ENCODE results near the gene DUSP28. TPM values are rescaled to one million over a fixed set of nuclear protein-coding genes. Genes with fewer than 3 reads are reported as not detected.

DUSP28 gene
- total RNA-seq, 1 experiment from 2014 or later, result 2.3 TPM

DNA sequence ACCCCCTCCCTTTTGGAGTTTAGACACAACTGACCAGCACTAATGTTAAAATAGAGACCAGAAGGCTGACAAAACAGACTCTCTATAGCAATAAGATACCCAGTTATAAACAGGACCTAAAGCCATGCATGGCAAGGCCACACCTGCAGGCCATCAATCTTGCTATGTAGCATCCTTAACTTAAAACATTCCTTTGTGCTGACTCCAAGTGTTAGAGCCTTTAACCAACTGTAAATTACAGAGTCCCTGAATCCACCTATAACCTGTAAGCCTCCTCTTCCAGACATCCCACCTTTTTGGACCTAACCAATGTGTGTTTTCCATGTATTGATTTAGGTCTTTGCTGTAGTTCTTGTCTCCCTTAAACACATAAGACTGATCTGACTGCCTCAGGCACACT is 20.3 kb upstream of the DUSP28 start (continued):
- TF ChIP-seq, protein P1, sequence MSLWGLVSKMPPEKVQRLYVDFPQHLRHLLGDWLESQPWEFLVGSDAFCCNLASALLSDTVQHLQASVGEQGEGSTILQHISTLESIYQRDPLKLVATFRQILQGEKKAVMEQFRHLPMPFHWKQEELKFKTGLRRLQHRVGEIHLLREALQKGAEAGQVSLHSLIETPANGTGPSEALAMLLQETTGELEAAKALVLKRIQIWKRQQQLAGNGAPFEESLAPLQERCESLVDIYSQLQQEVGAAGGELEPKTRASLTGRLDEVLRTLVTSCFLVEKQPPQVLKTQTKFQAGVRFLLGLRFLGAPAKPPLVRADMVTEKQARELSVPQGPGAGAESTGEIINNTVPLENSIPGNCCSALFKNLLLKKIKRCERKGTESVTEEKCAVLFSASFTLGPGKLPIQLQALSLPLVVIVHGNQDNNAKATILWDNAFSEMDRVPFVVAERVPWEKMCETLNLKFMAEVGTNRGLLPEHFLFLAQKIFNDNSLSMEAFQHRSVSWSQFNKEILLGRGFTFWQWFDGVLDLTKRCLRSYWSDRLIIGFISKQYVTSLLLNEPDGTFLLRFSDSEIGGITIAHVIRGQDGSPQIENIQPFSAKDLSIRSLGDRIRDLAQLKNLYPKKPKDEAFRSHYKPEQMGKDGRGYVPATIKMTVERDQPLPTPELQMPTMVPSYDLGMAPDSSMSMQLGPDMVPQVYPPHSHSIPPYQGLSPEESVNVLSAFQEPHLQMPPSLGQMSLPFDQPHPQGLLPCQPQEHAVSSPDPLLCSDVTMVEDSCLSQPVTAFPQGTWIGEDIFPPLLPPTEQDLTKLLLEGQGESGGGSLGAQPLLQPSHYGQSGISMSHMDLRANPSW (CRISPR knock-in tag; conservative IDR thresholded peaks at IDR 0.05; ENCODE audit: low read depth), result no peak
- TF ChIP-seq GABPB1 (CRISPR knock-in tag; IDR thresholded peaks at IDR 0.05), result no peak
- TF ChIP-seq, protein P2, sequence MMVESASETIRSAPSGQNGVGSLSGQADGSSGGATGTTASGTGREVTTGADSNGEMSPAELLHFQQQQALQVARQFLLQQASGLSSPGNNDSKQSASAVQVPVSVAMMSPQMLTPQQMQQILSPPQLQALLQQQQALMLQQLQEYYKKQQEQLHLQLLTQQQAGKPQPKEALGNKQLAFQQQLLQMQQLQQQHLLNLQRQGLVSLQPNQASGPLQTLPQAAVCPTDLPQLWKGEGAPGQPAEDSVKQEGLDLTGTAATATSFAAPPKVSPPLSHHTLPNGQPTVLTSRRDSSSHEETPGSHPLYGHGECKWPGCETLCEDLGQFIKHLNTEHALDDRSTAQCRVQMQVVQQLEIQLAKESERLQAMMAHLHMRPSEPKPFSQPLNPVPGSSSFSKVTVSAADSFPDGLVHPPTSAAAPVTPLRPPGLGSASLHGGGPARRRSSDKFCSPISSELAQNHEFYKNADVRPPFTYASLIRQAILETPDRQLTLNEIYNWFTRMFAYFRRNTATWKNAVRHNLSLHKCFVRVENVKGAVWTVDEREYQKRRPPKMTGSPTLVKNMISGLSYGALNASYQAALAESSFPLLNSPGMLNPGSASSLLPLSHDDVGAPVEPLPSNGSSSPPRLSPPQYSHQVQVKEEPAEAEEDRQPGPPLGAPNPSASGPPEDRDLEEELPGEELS (CRISPR knock-in tag; IDR thresholded peaks at IDR 0.05), result no peak

DNA sequence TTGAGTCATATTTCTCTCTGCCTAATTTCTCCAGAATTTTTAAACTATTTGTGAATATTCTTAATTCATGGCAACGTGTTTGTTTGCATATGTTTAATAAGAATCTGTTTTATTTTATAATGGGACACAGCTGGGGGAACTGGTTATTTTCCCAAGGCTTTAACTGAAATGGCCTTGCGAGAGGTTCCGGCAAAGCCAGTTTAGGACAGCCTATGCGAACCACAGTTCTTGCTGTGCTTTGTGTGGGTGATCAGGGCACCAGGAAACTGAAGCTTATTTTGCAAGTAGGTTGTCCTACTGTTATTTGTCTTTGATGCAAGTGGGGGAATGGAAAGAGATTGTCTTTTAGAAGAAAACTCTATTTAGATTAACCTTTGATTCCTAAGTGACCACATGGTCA is 8.9 kb upstream of the DUSP28 start:
- peaks cover 1% of the 10 kb centered on the region for H3K27me3 Mint-ChIP-seq (ENCODE audit: low read depth)
- no peak overlapping the region for H3K27ac Mint-ChIP-seq
- TF ChIP-seq, protein P3, sequence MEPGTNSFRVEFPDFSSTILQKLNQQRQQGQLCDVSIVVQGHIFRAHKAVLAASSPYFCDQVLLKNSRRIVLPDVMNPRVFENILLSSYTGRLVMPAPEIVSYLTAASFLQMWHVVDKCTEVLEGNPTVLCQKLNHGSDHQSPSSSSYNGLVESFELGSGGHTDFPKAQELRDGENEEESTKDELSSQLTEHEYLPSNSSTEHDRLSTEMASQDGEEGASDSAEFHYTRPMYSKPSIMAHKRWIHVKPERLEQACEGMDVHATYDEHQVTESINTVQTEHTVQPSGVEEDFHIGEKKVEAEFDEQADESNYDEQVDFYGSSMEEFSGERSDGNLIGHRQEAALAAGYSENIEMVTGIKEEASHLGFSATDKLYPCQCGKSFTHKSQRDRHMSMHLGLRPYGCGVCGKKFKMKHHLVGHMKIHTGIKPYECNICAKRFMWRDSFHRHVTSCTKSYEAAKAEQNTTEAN (CRISPR knock-in tag; IDR thresholded peaks at IDR 0.05), result no peak
- TF ChIP-seq, protein P2 (CRISPR knock-in tag; IDR thresholded peaks at IDR 0.05), result no peak
- TF ChIP-seq PRRX2 (CRISPR knock-in tag; IDR thresholded peaks at IDR 0.05) (no peak), ZNF121 (CRISPR knock-in tag; IDR thresholded peaks at IDR 0.05) (no peak), KAT7 (CRISPR knock-in tag; IDR thresholded peaks at IDR 0.05; ENCODE audit: borderline replicate concordance) (no peak)
- H3K9me3 Mint-ChIP-seq, result peaks cover 25% of the 10 kb centered on the region
- no peak for ATAC-seq
- CTCF ChIA-PET, result interaction anchor here (0.9 kb wide), 1 partner anchor 90 kb away, joined by 3 read pairs; no protein-coding TSS in a partner anchor
- POLR2A ChIA-PET, result no interaction called here
- peaks cover 21% of the 10 kb centered on the region for H3K36me3 Mint-ChIP-seq
- H3K4me3 Mint-ChIP-seq, result no peak overlapping the region
- no peak for DNase-seq (ENCODE audit: low spot score)
- H3K4me1 Mint-ChIP-seq, result no peaks in the 10 kb centered on the region

DNA sequence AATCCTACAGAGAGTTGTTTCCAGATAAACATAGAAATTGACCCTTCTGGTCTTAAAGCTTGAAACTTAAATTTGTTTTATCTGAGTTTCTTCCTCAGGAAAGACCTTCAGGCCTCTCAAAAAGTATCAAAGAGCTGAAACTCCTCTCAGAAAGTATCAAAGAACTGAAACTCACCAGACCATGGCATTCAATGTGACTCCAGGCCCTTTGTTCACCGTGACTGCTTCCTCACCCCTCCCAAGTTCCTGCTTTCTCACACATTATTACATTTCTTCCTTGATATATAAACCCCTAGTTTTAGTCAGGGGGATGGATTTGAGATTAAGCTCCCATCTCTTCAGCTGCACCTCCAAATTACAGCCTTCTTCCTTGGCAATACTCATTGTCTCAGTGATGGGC is 8.3 kb upstream of the DUSP28 start:
- H3K4me1 Mint-ChIP-seq, result peaks cover 2% of the 10 kb centered on the region; the same call in 1 of the 2 replicates
- ChIA-PET CTCF (interaction anchor here (0.9 kb wide), 1 partner anchor 89 kb away, joined by 3 read pairs; no protein-coding TSS in a partner anchor), POLR2A (no interaction called here)
- no peak for TF ChIP-seq IRF2 (CRISPR knock-in tag; IDR thresholded peaks at IDR 0.05; ENCODE audit: borderline replicate concordance, low read depth)
- no peak for TF ChIP-seq TEAD4 (CRISPR knock-in tag; IDR thresholded peaks at IDR 0.05)
- no peak for TF ChIP-seq TP53 (CRISPR knock-in tag; IDR thresholded peaks at IDR 0.05)
- TF ChIP-seq ATF1 (CRISPR knock-in tag; IDR thresholded peaks at IDR 0.05), result no peak
- DNase-seq (ENCODE audit: low spot score), result no peak
- ATAC-seq, result no peak
- H3K9me3 Mint-ChIP-seq, result peaks cover 25% of the 10 kb centered on the region
- H3K36me3 Mint-ChIP-seq, result peaks cover 21% of the 10 kb centered on the region
- no peak overlapping the region for H3K27ac Mint-ChIP-seq
- H3K4me3 Mint-ChIP-seq, result no peak overlapping the region
- H3K27me3 Mint-ChIP-seq (ENCODE audit: low read depth), result peaks cover 7% of the 10 kb centered on the region

DNA sequence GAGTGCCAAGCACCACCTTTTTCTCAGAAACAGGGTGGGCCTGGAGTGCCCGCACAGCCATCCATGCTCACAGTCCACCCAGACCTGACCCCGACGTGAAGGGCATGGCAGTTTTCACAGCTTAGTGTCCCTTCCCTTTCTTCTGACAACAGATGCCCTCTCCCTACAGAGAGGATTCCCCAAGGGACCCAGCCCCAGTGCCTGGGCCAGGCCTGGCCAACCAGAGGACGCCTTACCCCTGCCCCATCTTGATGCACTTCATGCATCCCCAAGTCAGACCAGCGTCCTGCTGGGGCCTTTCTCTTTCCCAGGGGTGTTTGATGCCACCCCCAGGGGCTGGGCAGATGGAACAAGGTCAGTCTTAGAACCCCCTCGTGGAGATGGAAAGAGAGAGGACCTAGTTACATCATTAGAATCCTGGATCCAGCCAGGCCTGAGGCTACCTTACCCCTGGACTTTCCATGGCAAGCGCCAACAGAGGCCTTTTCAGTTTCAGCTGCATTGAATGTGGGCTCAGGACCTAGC is 6.1 kb upstream of the DUSP28 start:
- ATAC-seq (no peak), DNase-seq (ENCODE audit: low spot score) (no peak)
- TF ChIP-seq, protein P4, sequence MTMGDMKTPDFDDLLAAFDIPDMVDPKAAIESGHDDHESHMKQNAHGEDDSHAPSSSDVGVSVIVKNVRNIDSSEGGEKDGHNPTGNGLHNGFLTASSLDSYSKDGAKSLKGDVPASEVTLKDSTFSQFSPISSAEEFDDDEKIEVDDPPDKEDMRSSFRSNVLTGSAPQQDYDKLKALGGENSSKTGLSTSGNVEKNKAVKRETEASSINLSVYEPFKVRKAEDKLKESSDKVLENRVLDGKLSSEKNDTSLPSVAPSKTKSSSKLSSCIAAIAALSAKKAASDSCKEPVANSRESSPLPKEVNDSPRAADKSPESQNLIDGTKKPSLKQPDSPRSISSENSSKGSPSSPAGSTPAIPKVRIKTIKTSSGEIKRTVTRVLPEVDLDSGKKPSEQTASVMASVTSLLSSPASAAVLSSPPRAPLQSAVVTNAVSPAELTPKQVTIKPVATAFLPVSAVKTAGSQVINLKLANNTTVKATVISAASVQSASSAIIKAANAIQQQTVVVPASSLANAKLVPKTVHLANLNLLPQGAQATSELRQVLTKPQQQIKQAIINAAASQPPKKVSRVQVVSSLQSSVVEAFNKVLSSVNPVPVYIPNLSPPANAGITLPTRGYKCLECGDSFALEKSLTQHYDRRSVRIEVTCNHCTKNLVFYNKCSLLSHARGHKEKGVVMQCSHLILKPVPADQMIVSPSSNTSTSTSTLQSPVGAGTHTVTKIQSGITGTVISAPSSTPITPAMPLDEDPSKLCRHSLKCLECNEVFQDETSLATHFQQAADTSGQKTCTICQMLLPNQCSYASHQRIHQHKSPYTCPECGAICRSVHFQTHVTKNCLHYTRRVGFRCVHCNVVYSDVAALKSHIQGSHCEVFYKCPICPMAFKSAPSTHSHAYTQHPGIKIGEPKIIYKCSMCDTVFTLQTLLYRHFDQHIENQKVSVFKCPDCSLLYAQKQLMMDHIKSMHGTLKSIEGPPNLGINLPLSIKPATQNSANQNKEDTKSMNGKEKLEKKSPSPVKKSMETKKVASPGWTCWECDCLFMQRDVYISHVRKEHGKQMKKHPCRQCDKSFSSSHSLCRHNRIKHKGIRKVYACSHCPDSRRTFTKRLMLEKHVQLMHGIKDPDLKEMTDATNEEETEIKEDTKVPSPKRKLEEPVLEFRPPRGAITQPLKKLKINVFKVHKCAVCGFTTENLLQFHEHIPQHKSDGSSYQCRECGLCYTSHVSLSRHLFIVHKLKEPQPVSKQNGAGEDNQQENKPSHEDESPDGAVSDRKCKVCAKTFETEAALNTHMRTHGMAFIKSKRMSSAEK (CRISPR knock-in tag; IDR thresholded peaks at IDR 0.05; ENCODE audit: borderline replicate concordance), result no peak
- Mint-ChIP-seq H3K4me3 (no peak overlapping the region), H3K4me1 (peaks cover 12% of the 10 kb centered on the region), H3K9me3 (peaks cover 18% of the 10 kb centered on the region), H3K36me3 (peaks cover 21% of the 10 kb centered on the region), H3K27me3 (ENCODE audit: low read depth) (peaks cover 21% of the 10 kb centered on the region), H3K27ac (no peak overlapping the region)
- CTCF ChIA-PET, result no interaction called here
- POLR2A ChIA-PET, result no interaction called here

Data from WTC11 (cell line).